IMR-90 (cell line): ENCODE data around the gene TEP1.

Experiments used
- BHLHE40 ChIP-seq: fragments of 150-350 bp; IDR thresholded peaks from 2 replicates; pipeline ENCODE4 v1.6.1; 2016; ENCODE audit warnings: mild to moderate bottlenecking, low read depth, low read length
- CEBPB ChIP-seq: IDR thresholded peaks from 2 replicates; pipeline ENCODE4 v1.6.1; 2012; ENCODE audit warnings: low read depth, low read length, improper control_type of control experiment
- CTCF ChIP-seq: conservative IDR thresholded peaks from 2 replicates; pipeline ENCODE4 v1.5.1; 2012; ENCODE audit warnings: mild to moderate bottlenecking, low read depth, low read length, improper control_type of control experiment
- MAFK ChIP-seq: IDR thresholded peaks from 2 replicates; pipeline ENCODE4 v1.6.1; 2012; ENCODE audit warnings: low read depth, low read length, improper control_type of control experiment
- MAZ ChIP-seq: IDR thresholded peaks from 2 replicates; pipeline ENCODE4 v1.6.1; 2012; ENCODE audit warnings: low read depth, mild to moderate bottlenecking, low read length, improper control_type of control experiment, moderate library complexity, borderline replicate concordance
- MXI1 ChIP-seq: IDR thresholded peaks from 2 replicates; pipeline ENCODE4 v1.6.1; 2012; ENCODE audit warnings: low read depth, mild to moderate bottlenecking, low read length, moderate library complexity, borderline replicate concordance
- POLR2A ChIP-seq: IDR thresholded peaks from 2 replicates; pipeline ENCODE4 v1.6.1; 2012; ENCODE audit warnings: mild to moderate bottlenecking, low read depth, low read length
- RAD21 ChIP-seq: IDR thresholded peaks from 2 replicates; pipeline ENCODE4 v1.6.1; 2012; ENCODE audit warnings: low read length, improper control_type of control experiment
- USF2 ChIP-seq: fragments of 150-350 bp; IDR thresholded peaks from 2 replicates; pipeline ENCODE4 v1.6.1; 2017; ENCODE audit warnings: mild to moderate bottlenecking, antibody characterized with exemption, low read length, low read depth

DNA sequence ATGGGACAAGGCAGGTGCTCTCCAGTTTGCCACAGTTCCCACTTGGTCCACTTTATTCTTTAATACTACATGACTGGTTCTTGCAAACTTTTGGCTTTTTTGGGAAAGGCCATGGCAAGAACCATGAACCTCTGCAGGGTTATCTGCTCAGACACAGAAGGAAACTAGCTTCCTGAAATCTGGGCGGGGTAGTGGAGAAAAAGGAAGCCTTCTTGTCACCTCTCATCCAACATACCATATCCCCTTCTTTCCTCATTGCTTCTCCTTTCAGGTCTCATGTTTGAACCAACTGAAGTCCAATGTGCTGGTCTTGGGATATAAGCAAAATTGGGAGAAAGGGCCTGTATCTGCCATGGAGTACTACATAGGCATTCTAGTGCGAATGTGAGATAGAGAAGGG lies 28.2 kb upstream of the TEP1 start:
- TF ChIP-seq BHLHE40: no peak
- no peak for TF ChIP-seq MAZ
- TF ChIP-seq CTCF: no peak
- TF ChIP-seq POLR2A: no peak
- TF ChIP-seq USF2: no peak
- TF ChIP-seq RAD21: no peak
- no peak for TF ChIP-seq MXI1
- TF ChIP-seq CEBPB: no peak
- TF ChIP-seq MAFK: no peak
